Left ventricle myocardium inferior (tissue), 1 donor: Measurements from ENCODE around the gene CLCNKB. TPM values are rescaled to one million over a fixed set of nuclear protein-coding genes. Genes with fewer than 3 reads are reported as not detected.
"Not testable (repeated sequence)": the region's sequence is repeated elsewhere in the genome, so short reads cannot be mapped to it uniquely, and the experiment has no call there.

Source experiments
- DNase-seq: peaks from one replicate; pipeline ENCODE4 v3.0.0-alpha.2; 2020
- H3K27ac ChIP-seq: fragments of 200-600 bp; replicated peaks from 2 replicates; pipeline ENCODE4 v1.8.0; 2021
- H3K27me3 ChIP-seq: fragments of 200-600 bp; 2 replicates; pipeline ENCODE4 v1.8.0; 2021; ENCODE audit warnings: low read depth
- H3K36me3 ChIP-seq: fragments of 200-600 bp; 2 replicates; pipeline ENCODE4 v1.8.0; 2021
- H3K4me1 ChIP-seq: fragments of 200-600 bp; 2 replicates; pipeline ENCODE4 v1.8.0; 2021
- H3K4me3 ChIP-seq: fragments of 200-600 bp; 2 replicates; pipeline ENCODE4 v1.8.0; 2021; ENCODE audit warnings: mild to moderate bottlenecking, moderate library complexity
- H3K9me3 ChIP-seq: fragments of 200-600 bp; replicated peaks from 2 replicates; pipeline ENCODE4 v1.8.0; 2021
- CTCF ChIP-seq: fragments of 200-600 bp; IDR thresholded peaks from 2 replicates; pipeline ENCODE4 v1.8.0; 2021; ENCODE audit warnings: antibody characterized with exemption, mild to moderate bottlenecking, borderline replicate concordance
- intact Hi-C: fragments of 100-400 bp; cut with micrococcal nuclease; formaldehyde crosslinking; loops from one replicate; pipeline ENCODE4 v1.11.0; 2022
- total RNA-seq: library from RNA; stranded (reverse); fragmentation: NEBNext Ultra II Directional; extraction: Animal tissue kit (Norgen Biotek cat#: 25700); gene quantifications from one replicate; pipeline ENCODE4 v1.2.1, GENCODE V29; 2021
- donor health status: DM: no; HTN: yes; CAD: no; lungs with severe emphysema.

CLCNKB gene
- total RNA-seq, 1 donor from 2014 or later = 1.3 TPM

- no peak for TF ChIP-seq CTCF
- Histone ChIP-seq H3K27ac (no peak overlapping the region), H3K36me3 (no peaks in the 10 kb centered on the region), H3K27me3 (peaks cover 30% of the 10 kb centered on the region), H3K4me1 (peaks cover 10% of the 10 kb centered on the region), H3K9me3 (no peaks in the 10 kb centered on the region), H3K4me3 (peak overlapping the region; percentile 43)
- intact Hi-C loops = no loop called here
- DNase-seq = no peak
Measured at GRCh38 chr1:16026723-16027484, 16.7 kb upstream of the CLCNKB start.

DNA sequence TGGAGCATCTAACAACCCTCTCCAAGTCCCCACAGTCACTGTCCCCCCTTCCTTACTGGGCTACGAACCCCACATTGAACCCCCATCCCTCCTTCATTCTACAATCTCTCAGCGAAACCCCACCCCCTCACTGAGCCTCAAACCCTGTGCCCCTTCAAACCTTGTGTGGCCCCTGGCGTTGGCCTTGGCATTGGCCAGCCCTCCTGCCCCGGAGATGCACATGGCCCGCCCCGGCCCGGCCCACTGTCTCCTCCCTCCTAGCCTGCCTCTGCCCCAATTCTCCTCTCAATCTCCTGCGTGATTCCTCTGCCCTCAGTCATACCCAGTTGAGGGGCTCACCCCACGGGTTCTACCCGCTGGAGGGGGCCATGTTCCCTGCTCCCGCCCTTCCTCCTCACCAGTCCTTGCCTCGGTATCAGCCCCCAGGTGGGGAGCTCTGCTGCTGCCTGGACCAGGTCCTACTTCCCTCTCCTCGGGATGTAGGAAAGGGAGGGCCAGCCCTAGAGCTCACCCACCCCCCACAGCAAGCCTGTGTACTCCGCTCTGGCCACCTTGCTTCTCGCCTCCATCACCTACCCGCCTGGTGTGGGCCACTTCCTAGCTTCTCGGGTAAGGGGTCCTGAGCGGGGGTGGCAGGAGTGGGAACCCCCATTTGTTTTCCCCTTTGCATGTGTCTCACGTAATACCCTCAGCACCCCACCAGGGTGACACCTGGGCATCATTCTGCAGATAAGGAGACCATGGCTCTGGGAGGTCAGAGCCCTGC is 15.2 kb upstream of the CLCNKB start:
- H3K27me3 ChIP-seq = peaks cover 30% of the 10 kb centered on the region
- DNase-seq = no peak
- no peaks in the 10 kb centered on the region for H3K36me3 ChIP-seq
- intact Hi-C loops = no loop called here
- H3K9me3 ChIP-seq = no peaks in the 10 kb centered on the region
- H3K4me3 ChIP-seq = no peak overlapping the region
- no peak for TF ChIP-seq CTCF
- H3K27ac ChIP-seq = no peak overlapping the region
- H3K4me1 ChIP-seq = peaks cover 20% of the 10 kb centered on the region

DNA sequence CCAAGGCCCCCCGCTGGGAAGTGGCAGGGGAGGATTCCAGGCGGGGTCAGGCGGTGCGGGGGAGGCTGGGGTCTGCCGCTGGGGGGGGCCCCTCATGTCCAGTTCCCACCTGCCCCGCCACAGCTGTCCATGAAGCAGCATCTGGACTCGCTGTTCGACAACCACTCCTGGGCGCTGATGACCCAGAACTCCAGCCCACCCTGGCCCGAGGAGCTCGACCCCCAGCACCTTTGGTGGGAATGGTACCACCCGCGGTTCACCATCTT is 14.6 kb upstream of the CLCNKB start:
- intact Hi-C loops = not testable (repeated sequence)

DNA sequence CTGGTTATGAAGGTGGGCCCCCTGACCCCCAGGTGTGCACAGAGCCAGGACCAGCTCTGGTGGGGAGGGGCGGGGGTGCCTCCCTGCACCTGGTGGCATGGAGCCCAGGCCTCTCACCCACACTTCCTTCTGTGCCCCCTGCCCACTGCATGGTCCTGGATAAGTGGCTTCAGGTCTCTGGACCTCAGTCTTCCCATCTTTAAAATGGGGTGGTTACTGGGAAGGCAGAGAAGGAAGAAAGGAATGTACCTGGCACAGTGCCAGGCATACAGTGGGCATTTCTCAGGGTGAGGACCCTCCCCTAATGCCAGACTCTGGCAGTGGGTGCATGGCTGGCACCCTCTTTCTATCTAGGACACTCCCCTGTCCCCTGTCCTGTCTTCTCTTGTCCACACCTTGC is 14.3 kb upstream of the CLCNKB start:
- peaks cover 30% of the 10 kb centered on the region for H3K27me3 ChIP-seq
- no peaks in the 10 kb centered on the region for H3K36me3 ChIP-seq
- H3K9me3 ChIP-seq = no peaks in the 10 kb centered on the region
- H3K27ac ChIP-seq = no peak overlapping the region
- H3K4me1 ChIP-seq = peaks cover 20% of the 10 kb centered on the region
- TF ChIP-seq CTCF = no peak
- DNase-seq = no peak
- H3K4me3 ChIP-seq = no peak overlapping the region
- intact Hi-C loops = no loop called here

More for the DNA sequence above, 14.6 kb upstream of the CLCNKB start:
- Histone ChIP-seq H3K27me3 (peaks cover 30% of the 10 kb centered on the region), H3K4me1 (peaks cover 20% of the 10 kb centered on the region)
- not testable (repeated sequence) for H3K27ac ChIP-seq, H3K4me3 ChIP-seq, H3K9me3 ChIP-seq, H3K36me3 ChIP-seq, DNase-seq

DNA sequence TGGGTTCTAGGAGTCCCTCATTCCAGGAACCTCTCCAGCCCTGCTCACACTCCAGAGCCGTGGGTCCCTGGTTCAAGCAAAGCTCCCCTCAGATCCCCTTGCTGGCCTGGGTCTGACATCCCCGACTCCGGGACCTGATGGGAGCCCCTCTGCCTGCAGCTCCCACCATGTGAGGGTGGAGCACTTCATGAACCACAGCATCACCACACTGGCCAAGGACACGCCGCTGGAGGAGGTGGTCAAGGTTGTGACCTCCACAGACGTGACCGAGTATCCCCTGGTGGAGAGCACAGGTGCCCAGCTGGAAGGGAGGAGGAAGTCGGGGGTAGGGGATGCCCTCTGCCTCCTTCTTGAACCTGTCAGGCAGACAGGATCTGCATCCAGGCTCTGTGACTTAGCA is 12.0 kb upstream of the CLCNKB start:
- no peaks in the 10 kb centered on the region for H3K9me3 ChIP-seq
- intact Hi-C loops = no loop called here
- H3K4me1 ChIP-seq = peaks cover 19% of the 10 kb centered on the region
- DNase-seq = no peak
- H3K27me3 ChIP-seq = peaks cover 30% of the 10 kb centered on the region
- H3K36me3 ChIP-seq = no peaks in the 10 kb centered on the region
- no peak overlapping the region for H3K27ac ChIP-seq
- H3K4me3 ChIP-seq = no peak overlapping the region
- no peak for TF ChIP-seq CTCF
